HG02588 (cell line): ENCODE measurements around the gene TOR1AIP1.

Experiments
- ATAC-seq: cut with Tn5 transposase; IDR thresholded peaks from one replicate; pipeline ENCODE4 v1.9.1; 2021; ENCODE audit warnings: mild to moderate bottlenecking, moderate library complexity; ENCODE audit not compliant: unreplicated experiment

TOR1AIP1 gene

GRCh38 chr1:179881642-179882252 is 338 bp upstream of the TOR1AIP1 start:
- peak; percentile 0 for ATAC-seq

- peak; percentile 13 for ATAC-seq
Measured at GRCh38 chr1:179883040-179883744, 1.1 kb downstream of the TOR1AIP1 start.

GRCh38 chr1:179883745-179884138 is 1.7 kb downstream of the TOR1AIP1 start:
- no peak for ATAC-seq

- no peak for ATAC-seq
Measured at GRCh38 chr1:179888071-179888470, 6.0 kb downstream of the TOR1AIP1 start.

GRCh38 chr1:179889589-179889988 is 7.5 kb downstream of the TOR1AIP1 start:
- no peak for ATAC-seq

- no peak for ATAC-seq
Measured at GRCh38 chr1:179910934-179911333, 28.8 kb downstream of the TOR1AIP1 start.

GRCh38 chr1:179911812-179912211 is 29.7 kb downstream of the TOR1AIP1 start:
- ATAC-seq, result no peak

- no peak for ATAC-seq
Measured at GRCh38 chr1:179917601-179918429, 35.7 kb downstream of the TOR1AIP1 start.

- no peak for ATAC-seq
Measured at GRCh38 chr1:179921472-179921871, 39.4 kb downstream of the TOR1AIP1 start.

- ATAC-seq, result no peak
Measured at GRCh38 chr1:179921981-179922872, 40.1 kb downstream of the TOR1AIP1 start.

- ATAC-seq, result no peak
Measured at GRCh38 chr1:179923029-179923428, 40.9 kb downstream of the TOR1AIP1 start.

- peak; percentile 59 for ATAC-seq
Measured at GRCh38 chr1:179924268-179924667, 42.2 kb downstream of the TOR1AIP1 start.

- no peak for ATAC-seq
Measured at GRCh38 chr1:179925302-179925701, 43.2 kb downstream of the TOR1AIP1 start.

GRCh38 chr1:179925922-179926849 is 44.1 kb downstream of the TOR1AIP1 start:
- ATAC-seq, result no peak

- ATAC-seq, result no peak
Measured at GRCh38 chr1:179926850-179927205, 44.7 kb downstream of the TOR1AIP1 start.

- ATAC-seq, result no peak
Measured at GRCh38 chr1:179929955-179930798, 48.1 kb downstream of the TOR1AIP1 start.

GRCh38 chr1:179930867-179931266 is 48.8 kb downstream of the TOR1AIP1 start:
- no peak for ATAC-seq

- no peak for ATAC-seq
Measured at GRCh38 chr1:179933219-179933618, 51.1 kb downstream of the TOR1AIP1 start.
